Measurements from ENCODE around the gene MYADML2.

Gene MYADML2

DNA sequence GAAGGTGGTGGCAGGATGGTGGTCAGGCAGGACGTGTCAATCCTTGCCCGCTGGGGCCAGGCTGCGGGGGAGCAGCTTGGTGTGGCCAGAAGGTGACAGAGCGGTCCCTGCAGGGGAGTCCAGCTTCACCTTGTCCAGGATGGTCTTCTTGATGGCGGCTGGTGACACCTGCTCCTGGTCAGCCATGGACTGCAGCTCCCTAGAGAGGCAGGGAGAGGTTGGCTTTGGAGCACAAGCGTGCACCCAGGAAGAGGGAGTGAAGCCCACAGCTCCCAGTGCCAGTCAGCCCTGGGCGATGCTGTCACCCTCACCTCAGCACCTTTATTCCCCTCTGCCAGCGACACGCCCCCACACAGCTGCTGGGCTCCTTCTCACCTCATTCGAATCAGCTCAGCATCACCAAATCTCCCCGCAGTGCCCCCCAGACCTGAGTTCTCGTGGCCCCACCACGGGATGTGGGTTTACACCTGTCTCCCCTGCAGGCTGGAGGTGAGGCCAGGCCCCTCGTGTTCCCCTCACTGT, 13.8 kb downstream of the MYADML2 start:
- no peaks in the 10 kb centered on the region for H3K27me3 ChIP-seq (ENCODE audit: low read length)
- no peak overlapping the region for H3K4me3 ChIP-seq (ENCODE audit: insufficient read depth, low read length, poor library complexity, severe bottlenecking)
- peaks cover 27% of the 10 kb centered on the region for H3F3A ChIP-seq (ENCODE audit: insufficient read depth)
- no peaks in the 10 kb centered on the region for H3K36me3 ChIP-seq (ENCODE audit: low read length)
- H4K20me1 ChIP-seq (ENCODE audit: low read depth, low read length): no peaks in the 10 kb centered on the region
- TF ChIP-seq EZH2phosphoT487 (conservative IDR thresholded peaks at IDR 0.05; ENCODE audit: low read length): no peak
- TF ChIP-seq, protein P1, sequence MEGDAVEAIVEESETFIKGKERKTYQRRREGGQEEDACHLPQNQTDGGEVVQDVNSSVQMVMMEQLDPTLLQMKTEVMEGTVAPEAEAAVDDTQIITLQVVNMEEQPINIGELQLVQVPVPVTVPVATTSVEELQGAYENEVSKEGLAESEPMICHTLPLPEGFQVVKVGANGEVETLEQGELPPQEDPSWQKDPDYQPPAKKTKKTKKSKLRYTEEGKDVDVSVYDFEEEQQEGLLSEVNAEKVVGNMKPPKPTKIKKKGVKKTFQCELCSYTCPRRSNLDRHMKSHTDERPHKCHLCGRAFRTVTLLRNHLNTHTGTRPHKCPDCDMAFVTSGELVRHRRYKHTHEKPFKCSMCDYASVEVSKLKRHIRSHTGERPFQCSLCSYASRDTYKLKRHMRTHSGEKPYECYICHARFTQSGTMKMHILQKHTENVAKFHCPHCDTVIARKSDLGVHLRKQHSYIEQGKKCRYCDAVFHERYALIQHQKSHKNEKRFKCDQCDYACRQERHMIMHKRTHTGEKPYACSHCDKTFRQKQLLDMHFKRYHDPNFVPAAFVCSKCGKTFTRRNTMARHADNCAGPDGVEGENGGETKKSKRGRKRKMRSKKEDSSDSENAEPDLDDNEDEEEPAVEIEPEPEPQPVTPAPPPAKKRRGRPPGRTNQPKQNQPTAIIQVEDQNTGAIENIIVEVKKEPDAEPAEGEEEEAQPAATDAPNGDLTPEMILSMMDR (IDR thresholded peaks at IDR 0.05; ENCODE audit: insufficient read depth, low read length, poor library complexity, severe bottlenecking): no peak
- no peak overlapping the region for H3K4me2 ChIP-seq (ENCODE audit: low read depth, low read length, poor library complexity, severe bottlenecking)
- H3K9ac ChIP-seq (ENCODE audit: low read length): peak overlapping the region; percentile 7; the same call in 1 of the 2 replicates
- H3K27ac ChIP-seq (ENCODE audit: low read depth, low read length): peak overlapping the region; percentile 67
- peaks cover 4% of the 10 kb centered on the region; the same call in 1 of the 2 replicates for H3K79me2 ChIP-seq (ENCODE audit: insufficient read depth, low read length)
- no peak overlapping the region for H2AFZ ChIP-seq (ENCODE audit: low read depth, low read length, severe bottlenecking)
- no peaks in the 10 kb centered on the region for H3K9me2 ChIP-seq (replicated peaks; ENCODE audit: insufficient read depth, low read length)
- H3K9me3 ChIP-seq (ENCODE audit: insufficient read depth, low read length): no peaks in the 10 kb centered on the region

GRCh38 chr17:81932333-81932983, 14.6 kb downstream of the MYADML2 start:
- TF ChIP-seq, protein P1 (IDR thresholded peaks at IDR 0.05; ENCODE audit: insufficient read depth, low read length, poor library complexity, severe bottlenecking): no peak
- no peak for TF ChIP-seq EZH2phosphoT487 (conservative IDR thresholded peaks at IDR 0.05; ENCODE audit: low read length)
- Histone ChIP-seq H3K27ac (ENCODE audit: low read depth, low read length) (peak overlapping the region; percentile 67), H3K27me3 (ENCODE audit: low read length) (no peaks in the 10 kb centered on the region), H3K79me2 (ENCODE audit: insufficient read depth, low read length) (peaks cover 4% of the 10 kb centered on the region; the same call in 1 of the 2 replicates), H3K4me3 (ENCODE audit: insufficient read depth, low read length, poor library complexity, severe bottlenecking) (no peak overlapping the region), H2AFZ (ENCODE audit: low read depth, low read length, severe bottlenecking) (no peak overlapping the region), H3K9me2 (replicated peaks; ENCODE audit: insufficient read depth, low read length) (no peaks in the 10 kb centered on the region), H3K9me3 (ENCODE audit: insufficient read depth, low read length) (no peaks in the 10 kb centered on the region), H3K4me2 (ENCODE audit: low read depth, low read length, poor library complexity, severe bottlenecking) (no peak overlapping the region), H3K9ac (ENCODE audit: low read length) (peak overlapping the region; percentile 7; the same call in 1 of the 2 replicates), H3K36me3 (ENCODE audit: low read length) (no peaks in the 10 kb centered on the region), H3F3A (ENCODE audit: insufficient read depth) (peaks cover 24% of the 10 kb centered on the region), H4K20me1 (ENCODE audit: low read depth, low read length) (no peaks in the 10 kb centered on the region)

- H3K9me2 ChIP-seq (replicated peaks; ENCODE audit: insufficient read depth, low read length): no peaks in the 10 kb centered on the region
- H3K27ac ChIP-seq (ENCODE audit: low read depth, low read length): peak overlapping the region; percentile 67
- no peak for TF ChIP-seq EZH2phosphoT487 (conservative IDR thresholded peaks at IDR 0.05; ENCODE audit: low read length)
- TF ChIP-seq, protein P1 (IDR thresholded peaks at IDR 0.05; ENCODE audit: insufficient read depth, low read length, poor library complexity, severe bottlenecking): no peak
- H4K20me1 ChIP-seq (ENCODE audit: low read depth, low read length): no peaks in the 10 kb centered on the region
- peaks cover 7% of the 10 kb centered on the region for H3K79me2 ChIP-seq (ENCODE audit: insufficient read depth, low read length)
- H3K9me3 ChIP-seq (ENCODE audit: insufficient read depth, low read length): no peaks in the 10 kb centered on the region
- H3K27me3 ChIP-seq (ENCODE audit: low read length): no peaks in the 10 kb centered on the region
- no peak overlapping the region for H2AFZ ChIP-seq (ENCODE audit: low read depth, low read length, severe bottlenecking)
- no peak overlapping the region for H3K4me2 ChIP-seq (ENCODE audit: low read depth, low read length, poor library complexity, severe bottlenecking)
- no peak overlapping the region for H3K9ac ChIP-seq (ENCODE audit: low read length)
- H3K36me3 ChIP-seq (ENCODE audit: low read length): no peaks in the 10 kb centered on the region
- H3K4me3 ChIP-seq (ENCODE audit: insufficient read depth, low read length, poor library complexity, severe bottlenecking): no peak overlapping the region
- H3F3A ChIP-seq (ENCODE audit: insufficient read depth): peaks cover 24% of the 10 kb centered on the region
Observed at GRCh38 chr17:81931557-81932332, 15.3 kb downstream of the MYADML2 start.

Data from SU-DHL-6 (cell line).